Muscle of leg (tissue), 11 donors: ENCODE measurements around the gene TBC1D32. TPM values are rescaled to one million over a fixed set of nuclear protein-coding genes. Genes with fewer than 3 reads are reported as not detected.

Source experiments
- DNase-seq: peaks from one replicate; pipeline ENCODE4 v3.0.0; 2013
- H3K27ac ChIP-seq: one replicate; pipeline ENCODE4 v1.5.1; 2013; ENCODE audit warnings: mild to moderate bottlenecking, low read length, control low read depth
- H3K27me3 ChIP-seq: one replicate; pipeline ENCODE4 v1.6.1; 2013; ENCODE audit warnings: low read length; ENCODE audit not compliant: control insufficient read depth, insufficient read depth
- H3K36me3 ChIP-seq: one replicate; pipeline ENCODE4 v1.6.1; 2013; ENCODE audit warnings: low read length; ENCODE audit not compliant: control insufficient read depth, insufficient read depth
- H3K4me1 ChIP-seq: one replicate; pipeline ENCODE4 v1.6.1; 2013; ENCODE audit warnings: low read length; ENCODE audit not compliant: control insufficient read depth, insufficient read depth
- H3K4me3 ChIP-seq: one replicate; pipeline ENCODE4 v1.5.1; 2013; ENCODE audit warnings: low read length, control low read depth
- H3K9me3 ChIP-seq: replicated peaks from 2 replicates; pipeline ENCODE4 v1.6.1; 2013; ENCODE audit warnings: low read depth, low read length; ENCODE audit not compliant: control insufficient read depth
- WGBS: methylation state at CpG from one replicate; pipeline ENCODE4 v1.1.5; 2013; ENCODE audit warnings: missing lambda C conversion rate; ENCODE audit not compliant: insufficient coverage; 5-methylcytosine and 5-hydroxymethylcytosine counted together
- polyA plus RNA-seq, 8 donors: library from polyadenylated mRNA; unstranded; fragments of 120-200 nt; gene quantifications; one replicate each; pipeline versions ENCODE4 v1.2.1 to v1.2.3, GENCODE V29; 2013; ENCODE audit warnings: inconsistent platforms in 1 of 8, low replicate concordance in 1 of 8; ENCODE audit not compliant: insufficient read length in 8 of 8, insufficient read depth in 1 of 8
- total RNA-seq: library from RNA; stranded (reverse); fragments of 120-200 nt; gene quantifications from one replicate; pipeline ENCODE4 v1.2.4, GENCODE V29; 2013

The TBC1D32 gene
- total and polyA plus RNA-seq, 9 donors = 5.1 to 12.9 (median 5.8) TPM

DNA sequence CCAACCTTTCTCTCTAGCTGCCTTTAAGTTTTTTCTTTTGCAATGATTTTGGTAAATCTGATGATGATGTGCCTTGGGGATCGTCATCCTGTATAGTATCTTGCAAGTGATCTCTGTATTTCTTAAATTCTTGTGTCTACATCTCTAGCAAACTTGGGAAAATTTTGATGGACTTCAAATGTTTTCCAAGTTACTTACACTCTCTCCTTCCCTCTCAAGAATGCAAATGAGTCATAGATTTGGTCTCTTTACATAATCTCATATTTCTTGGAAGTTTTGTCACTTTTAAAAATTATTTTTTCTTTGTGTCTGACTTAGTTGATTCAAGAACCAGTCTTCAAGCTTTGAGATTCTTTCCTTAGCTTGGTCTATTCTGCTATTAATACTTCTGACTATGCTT is 176.4 kb downstream of the TBC1D32 start:
- Histone ChIP-seq H3K27ac (no peak overlapping the region), H3K4me3 (no peak overlapping the region), H3K36me3 (peaks cover 8% of the 10 kb centered on the region), H3K27me3 (no peaks in the 10 kb centered on the region), H3K4me1 (no peaks in the 10 kb centered on the region), H3K9me3 (peaks cover 12% of the 10 kb centered on the region)
- no CpG with 5 or more reads among the region's 1 CpG for WGBS
- no peak for DNase-seq

- Histone ChIP-seq H3K4me1 (no peaks in the 10 kb centered on the region), H3K4me3 (no peak overlapping the region), H3K27ac (no peak overlapping the region), H3K27me3 (no peaks in the 10 kb centered on the region), H3K9me3 (peaks cover 4% of the 10 kb centered on the region), H3K36me3 (no peaks in the 10 kb centered on the region)
- DNase-seq = no peak
- no CpG with 5 or more reads among the region's 2 CpGs for WGBS
Observed at GRCh38 chr6:121143476-121143875, 190.8 kb downstream of the TBC1D32 start.

GRCh38 chr6:121142093-121142492 is 192.2 kb downstream of the TBC1D32 start:
- Histone ChIP-seq H3K9me3 (peaks cover 2% of the 10 kb centered on the region), H3K4me1 (no peaks in the 10 kb centered on the region), H3K4me3 (no peak overlapping the region), H3K27ac (no peak overlapping the region), H3K27me3 (no peaks in the 10 kb centered on the region), H3K36me3 (no peaks in the 10 kb centered on the region)
- DNase-seq = no peak
- 89% methylated on average over 4 of the region's 6 CpGs for WGBS

GRCh38 chr6:121135425-121135824 is 198.9 kb downstream of the TBC1D32 start:
- DNase-seq = no peak
- no peaks in the 10 kb centered on the region for H3K27me3 ChIP-seq
- no peak overlapping the region for H3K4me3 ChIP-seq
- no peaks in the 10 kb centered on the region for H3K4me1 ChIP-seq
- no peaks in the 10 kb centered on the region for H3K36me3 ChIP-seq
- no peak overlapping the region for H3K27ac ChIP-seq
- H3K9me3 ChIP-seq = no peaks in the 10 kb centered on the region

DNA sequence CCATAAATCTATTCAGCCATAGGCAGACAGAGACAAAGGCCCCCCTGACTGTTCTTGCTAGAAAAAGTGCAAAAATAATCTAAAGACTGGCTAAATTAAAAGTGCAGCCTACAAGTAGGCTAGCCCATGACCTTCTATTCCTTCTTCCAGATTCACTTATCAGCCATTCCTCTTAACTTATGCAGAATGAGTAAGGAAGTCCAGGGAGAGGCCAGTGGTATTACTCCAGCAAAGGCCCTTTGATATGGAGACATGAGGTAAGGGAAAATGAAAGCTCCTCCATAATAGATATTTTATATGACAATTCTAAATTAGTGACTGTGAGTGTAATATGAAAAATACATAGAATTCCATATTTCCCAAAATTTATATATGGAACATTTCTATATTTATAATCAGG is 199.4 kb downstream of the TBC1D32 start:
- no peaks in the 10 kb centered on the region for H3K9me3 ChIP-seq

GRCh38 chr6:121124600-121124999 is 209.7 kb downstream of the TBC1D32 start:
- H3K4me1 ChIP-seq = no peaks in the 10 kb centered on the region
- DNase-seq = no peak
- peaks cover 9% of the 10 kb centered on the region for H3K9me3 ChIP-seq
- H3K27me3 ChIP-seq = no peaks in the 10 kb centered on the region
- no peak overlapping the region for H3K27ac ChIP-seq
- H3K4me3 ChIP-seq = no peak overlapping the region
- peaks cover 8% of the 10 kb centered on the region for H3K36me3 ChIP-seq

More for the DNA sequence above, 199.4 kb downstream of the TBC1D32 start:
- H3K27ac ChIP-seq = no peak overlapping the region
- no peak for DNase-seq
- H3K27me3 ChIP-seq = no peaks in the 10 kb centered on the region
- no peaks in the 10 kb centered on the region for H3K4me1 ChIP-seq
- no peak overlapping the region for H3K4me3 ChIP-seq
- H3K36me3 ChIP-seq = no peaks in the 10 kb centered on the region

DNA sequence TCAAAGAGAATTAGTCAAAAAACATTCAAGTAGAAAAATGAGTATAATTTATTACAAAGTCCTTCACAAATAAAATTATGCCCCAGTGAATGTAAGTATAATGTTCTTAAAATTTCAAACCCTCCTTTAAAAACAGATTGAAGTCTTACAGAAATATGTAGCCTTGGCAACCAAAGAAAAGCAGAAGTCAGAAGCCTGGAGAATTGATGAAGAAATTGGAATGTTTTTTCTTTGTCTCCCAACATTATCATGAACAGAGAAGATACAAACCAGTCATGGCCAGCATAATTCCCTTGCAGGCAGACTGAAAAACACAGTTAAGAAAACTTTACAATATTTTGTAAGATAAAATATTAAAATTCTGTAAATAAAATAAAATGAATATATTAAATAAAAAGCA is 221.9 kb downstream of the TBC1D32 start:
- no peaks in the 10 kb centered on the region for H3K9me3 ChIP-seq
- no peak overlapping the region for H3K27ac ChIP-seq
- no peaks in the 10 kb centered on the region for H3K27me3 ChIP-seq

GRCh38 chr6:121110733-121111132 is 223.5 kb downstream of the TBC1D32 start:
- H3K36me3 ChIP-seq = no peaks in the 10 kb centered on the region
- H3K4me3 ChIP-seq = no peak overlapping the region

More for the DNA sequence above, 221.9 kb downstream of the TBC1D32 start:
- H3K4me3 ChIP-seq = no peak overlapping the region
- H3K4me1 ChIP-seq = no peaks in the 10 kb centered on the region
- H3K36me3 ChIP-seq = no peaks in the 10 kb centered on the region
- DNase-seq = no peak

GRCh38 chr6:121106962-121107361 is 227.3 kb downstream of the TBC1D32 start:
- no peaks in the 10 kb centered on the region for H3K36me3 ChIP-seq
- H3K27ac ChIP-seq = no peak overlapping the region
- no peaks in the 10 kb centered on the region for H3K4me1 ChIP-seq
- DNase-seq = no peak
- H3K9me3 ChIP-seq = no peaks in the 10 kb centered on the region
- no CpG with 5 or more reads among the region's 1 CpG for WGBS
- no peak overlapping the region for H3K4me3 ChIP-seq
- H3K27me3 ChIP-seq = no peaks in the 10 kb centered on the region

More at GRCh38 chr6:121110733-121111132, 223.5 kb downstream of the TBC1D32 start:
- DNase-seq = no peak
- no peaks in the 10 kb centered on the region for H3K9me3 ChIP-seq
- no CpG with 5 or more reads among the region's 4 CpGs for WGBS
- no peaks in the 10 kb centered on the region for H3K4me1 ChIP-seq
- H3K27ac ChIP-seq = no peak overlapping the region
- H3K27me3 ChIP-seq = no peaks in the 10 kb centered on the region

DNA sequence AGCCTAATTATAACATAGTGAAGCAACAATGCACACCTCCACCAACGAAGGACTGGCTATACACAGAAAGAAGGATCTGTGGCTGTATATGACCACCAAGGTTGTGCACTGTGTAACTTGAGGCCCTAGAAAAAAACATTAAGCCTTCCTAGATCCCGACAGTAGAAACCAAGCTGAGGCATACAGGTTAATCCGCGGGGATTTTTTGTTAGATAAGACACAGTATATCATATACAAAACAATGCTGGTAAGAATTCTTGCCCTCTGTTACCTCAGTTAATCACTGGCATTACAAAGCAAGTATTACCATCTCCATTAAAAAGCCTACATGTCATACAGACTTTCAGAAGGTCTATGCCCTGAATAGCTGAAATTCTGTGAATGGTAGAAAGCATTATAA is 228.8 kb downstream of the TBC1D32 start:
- Histone ChIP-seq H3K4me3 (no peak overlapping the region), H3K9me3 (no peaks in the 10 kb centered on the region), H3K27ac (no peak overlapping the region), H3K36me3 (no peaks in the 10 kb centered on the region), H3K27me3 (no peaks in the 10 kb centered on the region), H3K4me1 (no peaks in the 10 kb centered on the region)
- no CpG with 5 or more reads among the region's 4 CpGs for WGBS
- DNase-seq = no peak

DNA sequence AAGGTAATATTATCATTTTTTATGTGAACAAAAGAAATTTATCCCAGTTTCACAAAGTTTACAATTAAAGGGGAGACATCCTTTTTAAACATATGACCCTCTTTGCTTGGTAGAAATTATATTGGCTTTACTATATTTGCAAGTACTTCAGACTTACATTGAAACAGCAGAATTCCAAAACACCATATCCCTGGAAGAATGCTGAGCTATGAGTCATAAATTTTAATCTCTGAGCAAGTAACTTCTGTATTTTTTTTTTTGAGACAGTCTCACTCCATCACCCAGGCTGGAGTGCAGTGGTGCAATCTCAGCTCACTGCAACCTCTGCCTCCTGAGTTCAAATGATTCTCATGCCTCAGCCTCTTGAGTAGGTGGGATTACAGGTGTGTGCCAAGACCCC is 240.4 kb downstream of the TBC1D32 start:
- DNase-seq = no peak

More for the DNA sequence above, 240.4 kb downstream of the TBC1D32 start:
- Histone ChIP-seq H3K36me3 (no peaks in the 10 kb centered on the region), H3K9me3 (no peaks in the 10 kb centered on the region), H3K27ac (no peak overlapping the region), H3K4me3 (no peak overlapping the region), H3K4me1 (no peaks in the 10 kb centered on the region), H3K27me3 (no peaks in the 10 kb centered on the region)
